ENCODE results near the gene IGSF21.
A peak's percentile ranks its signal among the peaks of the same experiment; 100 is the strongest.
"Not testable (repeated sequence)": the region's sequence is repeated elsewhere in the genome, so short reads cannot be mapped to it uniquely, and the experiment has no call there.

Gene IGSF21

DNA sequence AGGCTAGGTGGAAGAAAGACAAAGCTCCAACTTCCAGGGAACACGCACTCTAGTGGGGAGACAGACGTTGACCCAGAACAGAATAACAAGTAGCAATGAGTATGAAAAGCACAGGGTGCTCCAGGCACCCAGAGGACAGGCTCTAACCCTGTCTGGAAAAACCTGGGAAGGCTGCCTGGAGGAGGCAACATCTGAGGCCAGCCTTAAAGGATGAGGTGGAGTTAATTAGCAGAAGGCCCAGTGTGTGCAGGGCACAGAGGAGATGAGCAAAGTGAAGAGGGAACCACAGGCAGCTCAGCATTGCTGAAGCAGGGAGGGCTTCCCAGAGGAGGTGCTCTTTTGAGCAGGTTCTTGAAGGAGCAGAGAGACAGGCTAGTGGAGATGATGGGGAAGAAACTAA is 246.4 kb downstream of the IGSF21 start:
- no peak for DNase-seq (ENCODE audit: low spot score)

DNA sequence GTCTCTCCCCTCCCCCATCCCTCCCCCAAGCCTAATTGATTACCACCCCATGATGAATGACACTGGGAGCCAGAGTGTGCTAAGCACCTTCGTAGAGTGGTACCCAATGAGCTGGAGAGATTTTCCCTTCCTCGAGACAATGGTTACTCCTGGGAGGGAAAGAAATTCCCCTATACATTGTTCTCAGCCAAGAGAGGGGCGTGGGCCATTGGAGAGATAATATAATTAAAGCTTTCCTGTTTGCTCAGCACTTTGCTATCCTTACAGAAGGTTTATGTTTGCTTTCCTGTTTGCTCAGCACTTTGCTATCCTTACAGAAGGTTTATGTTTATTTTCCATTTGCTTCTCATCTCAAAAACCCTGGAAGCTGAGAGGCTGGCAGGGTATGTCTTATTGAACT is 247.0 kb downstream of the IGSF21 start:
- no peak for DNase-seq (ENCODE audit: low spot score)

DNA sequence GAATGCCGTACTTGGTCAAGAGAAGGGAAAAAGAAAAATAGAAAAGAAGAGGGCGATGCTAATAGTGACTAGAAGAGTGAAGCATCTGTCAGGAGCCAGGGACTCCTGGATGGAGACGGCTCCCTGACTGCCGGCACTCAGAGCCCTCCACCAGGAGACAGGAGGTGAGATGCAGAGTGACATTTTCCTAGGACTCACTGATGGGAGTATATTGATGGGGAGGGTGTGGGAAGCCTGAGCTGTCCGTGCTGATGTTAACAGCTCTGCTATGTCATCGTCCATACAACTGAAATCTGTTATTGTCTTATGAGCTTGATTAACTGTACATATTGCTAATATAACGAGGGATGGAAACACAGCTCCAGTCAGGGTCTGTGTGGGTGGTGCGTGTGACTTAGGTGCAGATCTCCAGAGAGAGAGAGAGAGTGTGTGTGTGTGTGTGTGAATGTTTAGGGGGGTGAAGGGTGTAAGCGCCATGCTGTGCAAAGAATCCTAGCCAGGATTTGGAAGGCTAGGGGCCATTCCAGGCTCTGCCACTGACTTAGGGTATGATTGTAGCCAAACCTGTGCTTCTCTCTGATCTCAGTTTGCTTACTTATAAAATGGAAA is 250.1 kb downstream of the IGSF21 start:
- DNase-seq (ENCODE audit: low spot score): no peak

DNA sequence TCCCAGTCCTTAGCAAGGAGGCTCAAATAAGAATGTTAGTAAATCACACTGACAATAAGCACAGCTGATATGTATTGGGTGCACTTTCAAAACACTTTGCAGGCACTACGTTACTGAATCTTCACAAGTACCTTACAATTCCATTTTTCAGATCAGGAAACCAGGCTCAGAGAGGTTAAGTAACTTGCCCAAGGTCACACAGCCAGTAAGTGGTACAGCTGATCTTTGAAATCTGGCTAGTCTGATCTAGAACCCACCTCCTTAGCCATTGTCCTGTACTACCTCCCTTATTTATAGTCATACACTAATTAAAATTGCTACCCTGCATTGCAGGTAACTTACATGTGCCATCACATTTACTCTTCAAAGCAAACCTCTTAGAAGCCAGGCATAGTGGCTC is 251.0 kb downstream of the IGSF21 start:
- no peak for DNase-seq (ENCODE audit: low spot score)

DNA sequence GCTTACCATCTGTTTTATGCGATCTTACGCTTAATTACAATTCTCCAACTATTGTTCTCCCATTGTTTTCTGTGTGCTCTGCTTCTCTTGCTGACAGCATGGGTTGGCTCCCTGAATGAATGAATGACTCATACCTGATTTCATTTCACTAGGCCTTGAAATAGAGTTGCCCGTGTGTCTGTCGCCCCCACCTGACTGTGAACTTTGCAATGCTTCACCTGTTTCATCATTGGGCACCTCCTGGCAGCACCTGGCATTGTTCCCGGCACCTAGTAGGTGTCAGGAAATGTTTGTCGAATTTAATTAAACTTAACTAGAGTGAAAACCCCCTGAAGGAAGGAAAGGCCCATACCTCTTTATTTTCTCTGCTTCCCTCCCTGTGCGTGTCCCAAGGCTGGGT is 252.7 kb downstream of the IGSF21 start:
- no peak for DNase-seq (ENCODE audit: low spot score)

DNA sequence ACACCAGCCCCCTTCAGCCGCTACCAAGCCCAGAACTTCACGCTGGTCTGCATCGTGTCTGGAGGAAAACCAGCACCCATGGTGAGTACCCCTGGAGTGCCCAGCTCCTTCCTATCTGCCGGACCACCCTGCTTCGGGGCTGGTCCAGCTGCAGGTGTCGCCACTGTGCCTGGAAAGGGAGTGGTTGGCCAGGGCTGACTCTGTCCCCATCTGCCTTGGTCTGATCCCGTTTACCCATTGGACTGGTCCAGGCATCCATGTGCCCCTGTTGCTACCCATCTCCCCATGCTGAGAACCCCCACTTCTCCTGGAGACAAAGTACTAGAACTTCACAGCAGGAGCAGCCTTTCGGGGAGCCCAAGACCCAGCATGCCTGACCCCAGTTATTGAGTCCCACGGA is 254.6 kb downstream of the IGSF21 start:
- no peak for DNase-seq (ENCODE audit: low spot score)

DNA sequence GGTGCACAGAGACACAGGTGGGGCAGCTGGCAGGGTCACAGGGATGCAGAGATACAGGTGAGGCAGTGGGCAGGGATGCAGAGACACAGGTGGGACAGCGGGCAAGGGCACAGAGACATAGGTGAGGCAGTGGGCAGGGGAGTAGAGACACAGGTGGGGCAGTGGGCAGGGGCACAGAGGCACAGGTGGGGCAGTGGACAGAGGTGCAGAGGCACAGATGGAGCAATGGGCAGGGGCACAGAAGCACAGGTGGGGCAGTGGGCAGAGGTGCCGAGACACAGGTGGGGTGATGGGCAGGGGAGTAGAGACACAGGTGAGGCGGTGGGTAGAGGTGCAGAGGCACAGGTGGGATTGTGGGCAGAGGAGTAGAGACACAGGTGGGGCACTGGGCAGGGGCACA is 255.8 kb downstream of the IGSF21 start:
- no peak for DNase-seq (ENCODE audit: low spot score)

DNA sequence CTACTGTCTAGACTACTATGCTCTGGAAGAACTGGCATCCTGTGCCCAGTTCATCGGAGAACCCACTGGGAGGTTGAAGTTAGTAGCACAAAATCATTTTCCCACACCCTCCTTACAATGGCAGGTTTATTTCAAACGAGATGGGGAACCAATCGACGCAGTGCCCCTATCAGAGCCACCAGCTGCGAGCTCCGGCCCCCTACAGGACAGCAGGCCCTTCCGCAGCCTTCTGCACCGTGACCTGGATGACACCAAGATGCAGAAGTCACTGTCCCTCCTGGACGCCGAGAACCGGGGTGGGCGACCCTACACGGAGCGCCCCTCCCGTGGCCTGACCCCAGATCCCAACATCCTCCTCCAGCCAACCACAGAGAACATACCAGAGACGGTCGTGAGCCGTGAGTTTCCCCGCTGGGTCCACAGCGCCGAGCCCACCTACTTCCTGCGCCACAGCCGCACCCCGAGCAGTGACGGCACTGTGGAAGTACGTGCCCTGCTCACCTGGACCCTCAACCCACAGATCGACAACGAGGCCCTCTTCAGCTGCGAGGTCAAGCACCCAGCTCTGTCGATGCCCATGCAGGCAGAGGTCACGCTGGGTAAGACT is 257.6 kb downstream of the IGSF21 start:
- no peak for DNase-seq (ENCODE audit: low spot score)

DNA sequence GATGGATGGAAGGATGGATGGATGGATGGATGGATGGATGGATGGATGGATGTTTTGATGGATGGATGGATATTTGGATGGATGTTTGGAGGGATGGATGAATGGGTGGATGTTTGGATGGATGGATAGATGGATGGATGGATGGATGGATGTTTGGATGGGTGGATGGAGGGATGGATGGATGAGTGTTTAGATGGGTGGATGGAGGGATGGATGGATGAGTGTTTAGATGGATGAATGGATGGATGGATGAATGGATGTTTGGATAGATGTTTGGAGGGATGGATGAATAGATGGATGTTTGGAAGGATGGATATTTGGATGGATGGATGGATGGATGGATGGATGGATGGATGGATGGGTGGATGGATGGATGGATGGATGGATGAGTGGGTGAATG is 264.9 kb downstream of the IGSF21 start:
- not testable (repeated sequence) for DNase-seq (ENCODE audit: low spot score)

DNA sequence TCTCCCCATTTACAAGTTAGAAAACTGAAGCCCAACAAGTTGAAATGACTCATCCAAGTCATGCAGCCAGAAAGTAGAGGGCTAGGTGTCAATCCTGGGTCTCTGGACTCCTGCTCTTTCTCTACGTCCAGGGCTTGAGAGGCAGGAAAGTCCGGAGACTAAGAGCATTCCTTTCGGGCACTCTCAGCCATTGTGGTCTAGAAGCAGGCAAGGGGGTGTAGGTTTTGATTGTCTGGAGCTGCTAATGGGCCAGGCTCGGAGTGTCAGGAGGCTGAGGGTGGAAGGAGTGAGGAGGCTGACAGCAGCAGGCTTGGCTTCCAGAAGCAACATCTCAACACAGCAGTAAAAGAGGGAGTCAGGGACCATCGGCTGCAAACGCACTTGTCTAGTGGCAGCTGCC is 265.6 kb downstream of the IGSF21 start:
- no peak for DNase-seq (ENCODE audit: low spot score)

DNA sequence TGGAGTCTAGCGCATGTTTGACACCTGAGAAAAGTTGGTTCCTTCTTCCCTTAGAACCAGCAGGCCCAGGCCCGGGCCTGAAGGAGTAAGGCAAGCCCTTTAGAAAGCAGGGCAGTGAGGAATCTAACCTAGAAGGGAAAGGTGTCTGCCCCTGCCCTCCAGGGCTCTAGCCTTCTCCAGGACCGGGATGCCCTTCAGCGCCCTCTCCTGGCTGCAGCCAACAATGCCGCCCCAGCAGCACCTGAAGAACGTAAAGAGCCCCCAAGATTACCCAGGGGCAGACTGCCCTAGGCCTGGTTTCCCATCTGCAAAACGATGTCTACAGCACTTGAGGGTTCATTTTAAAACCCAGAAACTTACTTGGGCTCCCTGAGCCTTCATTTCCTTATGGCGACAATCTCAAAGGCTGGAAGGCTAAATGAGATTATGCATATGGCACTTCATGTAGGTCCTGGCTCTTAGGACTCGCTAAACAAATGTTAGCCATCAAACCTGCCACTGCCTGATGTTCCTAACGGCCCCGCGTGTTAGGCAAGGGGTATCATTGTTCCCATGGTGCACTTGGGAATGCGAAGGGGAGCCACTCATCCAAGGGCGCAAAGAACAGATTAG is 266.4 kb downstream of the IGSF21 start:
- no peak for DNase-seq (ENCODE audit: low spot score)

DNA sequence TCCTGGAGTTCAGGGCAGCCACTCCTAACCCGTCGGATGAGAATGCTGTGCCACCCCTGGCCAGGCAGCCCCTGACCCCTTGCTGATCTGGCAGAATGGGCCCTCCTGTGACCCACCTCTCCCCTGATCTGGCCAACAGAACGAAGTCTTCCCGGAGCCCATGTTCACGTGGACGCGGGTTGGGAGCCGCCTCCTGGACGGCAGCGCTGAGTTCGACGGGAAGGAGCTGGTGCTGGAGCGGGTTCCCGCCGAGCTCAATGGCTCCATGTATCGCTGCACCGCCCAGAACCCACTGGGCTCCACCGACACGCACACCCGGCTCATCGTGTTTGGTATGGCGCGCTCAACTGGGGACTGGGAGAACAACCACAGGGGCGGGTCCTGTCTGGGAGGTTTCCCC is 269.1 kb downstream of the IGSF21 start:
- DNase-seq (ENCODE audit: low spot score): no peak

DNA sequence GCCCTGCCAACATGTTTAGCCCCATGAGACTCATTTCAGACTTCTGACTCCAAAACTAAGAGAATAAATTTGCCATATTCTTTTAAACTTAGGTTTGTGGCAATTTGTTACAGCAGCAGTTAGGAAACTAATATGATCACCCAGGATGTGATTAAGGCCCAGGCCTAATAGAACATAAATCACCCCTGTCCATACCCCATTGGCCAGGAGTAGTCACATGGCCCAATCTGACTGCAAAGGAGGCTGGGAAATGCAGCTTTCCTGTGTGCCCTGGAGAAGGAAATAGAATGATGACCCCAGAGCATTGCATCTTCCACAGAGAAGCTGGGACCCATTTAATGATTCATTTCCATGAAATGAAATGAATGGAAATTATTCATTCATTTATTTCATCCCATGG is 272.7 kb downstream of the IGSF21 start:
- no peak for DNase-seq (ENCODE audit: low spot score)

DNA sequence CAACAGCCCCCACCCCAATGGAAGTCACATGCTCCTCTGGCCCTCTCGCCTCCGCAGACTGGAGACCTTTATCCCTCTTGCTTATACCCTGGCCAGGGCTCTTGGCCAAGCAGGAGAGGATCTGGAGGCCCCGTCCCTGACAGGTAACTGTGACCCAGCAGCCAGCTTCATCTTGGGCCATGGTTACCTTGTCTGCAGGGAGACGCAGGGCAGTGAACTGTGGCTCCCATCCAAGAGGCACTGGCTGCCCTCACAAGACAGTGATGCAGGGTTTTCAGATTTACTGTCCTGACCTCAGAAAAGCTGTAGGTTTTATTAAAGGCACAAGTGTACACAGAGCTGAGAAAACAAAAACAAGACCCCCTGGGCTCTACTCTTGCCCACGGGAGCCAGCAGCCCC is 276.5 kb downstream of the IGSF21 start:
- no peak for DNase-seq (ENCODE audit: low spot score)

DNA sequence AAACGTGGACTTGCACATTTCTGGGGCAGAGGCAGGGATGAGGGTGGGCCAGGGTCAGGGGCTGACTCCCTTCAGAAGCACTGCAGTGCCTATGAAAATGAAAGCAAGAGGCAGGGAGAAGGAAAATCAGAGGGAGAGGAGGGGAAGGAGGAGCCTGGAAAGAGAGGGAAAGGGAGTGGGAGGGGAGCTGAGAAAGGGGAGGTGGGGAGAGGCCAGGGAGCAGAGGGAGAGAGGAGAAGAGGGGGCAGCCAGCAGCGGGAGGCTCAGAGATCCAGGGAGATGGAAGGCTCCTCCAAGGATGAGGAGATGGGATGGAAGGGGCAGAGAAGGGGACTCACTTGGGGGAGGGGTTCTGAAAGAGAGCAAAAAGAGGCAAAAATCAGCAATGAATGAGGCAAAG is 276.9 kb downstream of the IGSF21 start:
- DNase-seq (ENCODE audit: low spot score): no peak

DNA sequence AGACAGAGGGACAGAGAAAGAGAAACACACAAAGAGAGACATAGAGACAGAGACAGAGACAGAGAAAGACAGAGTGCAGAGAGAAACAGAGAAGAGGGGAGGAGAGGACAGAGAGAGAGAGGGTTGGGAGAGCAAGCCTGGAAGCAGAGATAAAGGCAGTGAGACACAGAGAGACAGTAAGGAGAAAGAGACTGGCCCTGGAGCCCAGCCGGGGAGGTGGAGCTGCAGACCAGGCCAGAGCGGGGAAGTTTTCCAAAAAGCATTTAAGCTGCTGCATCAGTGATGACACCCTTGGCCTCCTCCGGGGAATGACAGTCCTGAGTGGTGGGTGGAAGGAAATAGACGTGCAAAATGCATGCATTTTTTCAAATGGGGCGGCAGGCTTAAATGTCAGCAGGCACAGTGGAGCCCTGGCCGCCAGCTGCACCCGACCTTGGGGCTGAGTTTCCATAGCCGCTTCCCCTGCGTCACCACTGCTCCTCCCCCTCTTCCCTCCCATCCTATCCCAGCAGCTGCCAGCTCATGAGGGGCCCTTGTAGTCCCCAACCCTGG is 277.7 kb downstream of the IGSF21 start:
- peak; percentile 9 for DNase-seq (ENCODE audit: low spot score)

DNA sequence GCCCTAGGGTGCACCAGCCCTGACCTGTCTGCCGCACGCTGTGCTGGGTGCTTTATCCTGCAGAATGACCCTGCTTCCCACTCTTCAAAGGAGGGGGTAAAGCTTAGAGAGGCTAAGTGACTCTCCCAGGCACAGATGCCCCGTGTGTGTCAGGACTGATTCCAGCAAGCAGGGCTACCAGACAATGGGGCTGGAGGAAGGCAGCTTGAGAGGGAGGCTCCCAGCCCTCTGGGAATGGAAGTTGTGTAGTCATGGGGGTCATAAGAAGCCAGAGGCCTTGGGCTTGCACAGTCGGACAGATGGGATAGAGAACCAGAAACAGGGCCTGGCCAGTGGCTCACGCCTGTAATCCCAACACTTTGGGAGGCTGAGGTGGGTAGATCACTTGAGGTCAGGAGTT is 279.0 kb downstream of the IGSF21 start:
- DNase-seq (ENCODE audit: low spot score): no peak

DNA sequence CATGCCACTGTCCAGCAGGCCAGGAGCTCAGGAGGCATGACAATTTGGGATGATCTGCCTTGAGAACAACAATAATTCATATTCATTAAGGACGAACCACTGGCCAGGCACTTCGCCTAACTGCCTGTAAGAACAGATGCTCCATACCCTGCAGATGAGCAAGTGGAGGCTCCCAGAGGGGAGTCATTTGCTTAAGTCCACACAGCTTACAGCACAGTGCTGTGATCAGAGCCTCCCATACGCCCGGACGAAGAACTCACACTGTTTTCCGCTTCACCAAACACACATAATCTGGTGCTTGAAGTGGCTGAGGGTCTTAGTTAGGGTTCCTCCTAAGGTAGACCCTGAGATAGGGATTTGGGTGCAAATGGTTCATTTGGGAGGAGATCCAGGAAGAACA is 279.7 kb downstream of the IGSF21 start:
- no peak for DNase-seq (ENCODE audit: low spot score)

DNA sequence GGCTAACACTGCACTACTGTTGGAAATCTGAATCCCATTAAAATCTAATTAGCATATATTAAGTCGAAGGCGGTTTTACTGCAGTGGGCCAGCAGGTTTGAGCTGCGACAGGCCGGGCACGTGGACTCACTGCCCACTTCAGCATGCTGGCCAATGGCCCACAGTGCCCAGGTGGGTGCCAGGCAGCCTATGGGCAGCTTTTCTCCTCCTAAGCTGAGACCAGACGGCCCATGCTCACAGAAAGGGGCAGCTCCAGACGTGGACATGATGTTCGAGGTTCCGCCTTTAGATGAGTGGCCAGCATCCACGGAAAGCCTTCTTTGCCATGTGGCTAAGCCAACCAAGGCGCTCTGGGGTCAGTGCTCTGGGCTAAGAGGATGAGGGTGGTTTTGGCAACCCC is 283.4 kb downstream of the IGSF21 start:
- DNase-seq (ENCODE audit: low spot score): no peak

DNA sequence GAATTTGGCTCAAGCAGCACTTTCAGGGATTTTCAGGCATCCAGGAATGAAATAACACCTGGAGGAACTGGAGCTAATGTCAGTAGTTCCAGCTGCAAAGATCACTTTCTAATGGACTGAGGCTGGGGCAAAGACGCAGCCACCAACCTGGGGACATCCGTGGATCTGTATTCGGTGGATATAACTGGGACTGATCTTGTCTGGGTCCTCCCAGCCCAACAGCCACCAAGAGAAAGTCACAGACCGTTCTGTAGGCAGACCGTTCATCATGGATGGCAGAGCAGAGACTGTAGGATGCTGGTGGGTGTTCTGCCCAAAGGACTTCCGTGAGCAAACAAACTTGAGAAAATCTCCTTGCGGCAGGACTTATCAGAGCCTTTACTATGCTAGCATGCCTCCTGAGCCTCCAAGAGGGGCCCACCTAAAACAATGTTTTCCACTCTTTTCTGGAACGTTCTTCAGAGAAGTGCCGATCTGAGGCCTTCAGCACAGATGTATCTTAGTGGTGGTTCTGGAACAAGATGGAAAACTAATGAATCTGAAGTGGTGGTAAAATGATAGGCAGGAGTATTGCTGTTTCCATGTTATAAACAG is 287.1 kb downstream of the IGSF21 start:
- no peak for DNase-seq (ENCODE audit: low spot score)

DNA sequence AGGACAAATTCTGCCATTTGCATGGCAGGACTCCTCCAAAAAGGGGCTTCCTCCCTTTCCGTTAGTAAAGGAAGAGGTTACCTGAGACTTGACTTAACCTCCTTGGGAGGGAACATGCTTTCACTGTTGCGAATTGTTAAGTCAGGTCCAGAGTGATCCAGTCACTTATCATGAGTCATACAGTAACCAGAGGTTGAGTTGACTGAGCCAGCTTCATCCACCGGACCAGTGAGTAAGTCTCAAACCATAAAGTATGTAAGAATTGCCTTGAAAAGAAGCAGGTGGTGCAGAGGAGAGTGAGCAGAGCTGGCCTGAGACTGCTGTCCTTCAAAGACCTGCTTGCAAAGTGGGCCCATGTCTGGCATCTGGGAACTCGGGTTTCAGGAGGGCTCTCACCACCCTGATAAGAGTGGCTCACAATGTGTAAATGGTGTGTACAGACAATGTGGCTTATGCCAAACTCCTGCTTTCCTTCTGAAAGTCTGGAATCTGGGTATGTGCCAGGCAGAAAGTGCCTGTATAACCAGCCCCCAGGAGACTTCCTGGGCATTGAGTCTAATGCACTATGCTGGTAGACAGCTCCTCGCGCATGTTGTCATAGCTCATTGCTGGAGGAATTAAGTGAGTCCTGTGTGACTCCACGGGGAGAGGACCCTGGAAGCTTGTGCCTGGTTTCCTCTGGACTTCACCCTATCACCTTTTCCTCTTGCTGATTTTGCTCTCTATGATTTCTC is 288.8 kb downstream of the IGSF21 start:
- no peak for DNase-seq (ENCODE audit: low spot score)

DNA sequence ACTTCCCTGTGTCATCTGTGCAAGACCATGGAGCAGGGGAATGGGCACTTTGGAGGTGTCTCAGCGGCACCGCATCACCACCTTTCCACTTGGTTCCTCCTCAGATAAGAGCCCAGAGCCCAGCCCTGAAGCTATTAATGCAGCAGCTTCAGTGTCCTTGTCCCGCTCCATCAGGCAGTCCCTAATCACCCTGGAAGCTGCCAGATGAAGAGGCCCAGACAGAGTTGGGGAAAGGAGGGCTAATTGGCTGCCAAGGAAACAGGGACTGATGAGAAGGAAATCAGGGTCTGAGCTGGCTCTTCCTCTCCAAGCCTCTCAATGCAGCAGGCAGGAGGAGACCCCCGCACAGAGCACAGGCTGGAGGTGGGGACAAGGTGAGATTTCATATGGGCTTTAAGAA is 290.0 kb downstream of the IGSF21 start:
- no peak for DNase-seq (ENCODE audit: low spot score)
